Neural cell (in vitro differentiated cells): Measurements from ENCODE around the gene STMN3. TPM values are rescaled to one million over a fixed set of nuclear protein-coding genes. Genes with fewer than 3 reads are reported as not detected.

Source experiments
- H2AFZ ChIP-seq: fragments of 200-600, 300-800 bp; sonication (generic), shearing (Covaris generic); 2 replicates; pipeline ENCODE4 v1.6.0; 2014; ENCODE audit warnings: low read depth, mild to moderate bottlenecking, antibody characterized with exemption, low read length, moderate library complexity
- H3F3A ChIP-seq: fragments of 200-600 bp; shearing (Covaris generic); 2 replicates; pipeline ENCODE4 v1.6.1; 2016; ENCODE audit warnings: mild to moderate bottlenecking, moderate library complexity, mixed read lengths, antibody characterized with exemption, low read length; ENCODE audit not compliant: insufficient read depth, poor library complexity, severe bottlenecking
- H3K27ac ChIP-seq: fragments of 200-600, 300-800 bp; sonication (generic), shearing (Covaris generic); 2 replicates; pipeline ENCODE4 v1.5.1; 2014; ENCODE audit warnings: mild to moderate bottlenecking, low read length, moderate library complexity
- H3K27me3 ChIP-seq: fragments of 300-800, 200-600 bp; sonication (generic), shearing (Covaris generic); 2 replicates; pipeline ENCODE4 v1.6.0; 2014; ENCODE audit warnings: mild to moderate bottlenecking, low read depth, low read length, moderate library complexity; ENCODE audit not compliant: insufficient read depth
- H3K36me3 ChIP-seq: fragments of 300-800, 200-600 bp; sonication (generic), shearing (Covaris generic); 2 replicates; pipeline ENCODE4 v1.5.1; 2014; ENCODE audit warnings: mild to moderate bottlenecking, antibody characterized with exemption, low read length, moderate library complexity; ENCODE audit not compliant: insufficient read depth
- H3K4me2 ChIP-seq: fragments of 300-800, 200-600 bp; sonication (generic), shearing (Covaris generic); 2 replicates; pipeline ENCODE4 v1.6.0; 2014; ENCODE audit warnings: mild to moderate bottlenecking, low read length
- H3K4me3 ChIP-seq: fragments of 300-800, 200-600 bp; sonication (generic), shearing (Covaris generic); 2 replicates; pipeline ENCODE4 v1.5.1; 2014; ENCODE audit warnings: mild to moderate bottlenecking, low read length, moderate library complexity
- H3K79me2 ChIP-seq: fragments of 200-600 bp; shearing (Covaris generic); replicated peaks from 2 replicates; pipeline ENCODE4 v1.6.0; 2014; ENCODE audit warnings: mild to moderate bottlenecking, low read length, moderate library complexity; ENCODE audit not compliant: insufficient read depth
- H3K9ac ChIP-seq: fragments of 300-800, 200-600 bp; sonication (generic), shearing (Covaris generic); 2 replicates; pipeline ENCODE4 v1.6.1; 2016; ENCODE audit warnings: mild to moderate bottlenecking, low read length, mixed read lengths
- H3K9me2 ChIP-seq: fragments of 200-600 bp; shearing (Covaris generic); 2 replicates; pipeline ENCODE4 v1.6.1; 2016; ENCODE audit warnings: mild to moderate bottlenecking, low read length, mixed read lengths; ENCODE audit not compliant: insufficient read depth
- H3K9me3 ChIP-seq: fragments of 200-600, 300-800 bp; sonication (generic), shearing (Covaris generic); 2 replicates; pipeline ENCODE4 v1.6.1; 2016; ENCODE audit warnings: mild to moderate bottlenecking, mixed run types, low read length, moderate library complexity, mixed read lengths
- H4K20me1 ChIP-seq: fragments of 200-600 bp; shearing (Covaris generic); 2 replicates; pipeline ENCODE4 v1.6.1; 2016; ENCODE audit warnings: mild to moderate bottlenecking, mixed run types; ENCODE audit not compliant: insufficient read depth
- EP300 ChIP-seq: fragments of 450-650 bp; conservative IDR thresholded peaks from 2 replicates; pipeline ENCODE4 v1.6.1; 2014; ENCODE audit warnings: antibody characterized with exemption, mild to moderate bottlenecking, moderate library complexity; ENCODE audit not compliant: poor library complexity, severe bottlenecking
- EZH2 ChIP-seq: fragments of 200-600, 300-800 bp; shearing (Covaris generic), sonication (generic); IDR thresholded peaks from 2 replicates; pipeline ENCODE4 v1.6.1; 2014; ENCODE audit warnings: antibody characterized with exemption, low read length, borderline replicate concordance, mild to moderate bottlenecking; ENCODE audit not compliant: insufficient read depth, poor library complexity, severe bottlenecking
- MXI1 ChIP-seq: fragments of 450-650 bp; conservative IDR thresholded peaks from 2 replicates; pipeline ENCODE4 v1.6.1; 2014; ENCODE audit warnings: antibody characterized with exemption, mild to moderate bottlenecking; ENCODE audit not compliant: poor library complexity, severe bottlenecking
- POLR2AphosphoS5 ChIP-seq: IDR thresholded peaks from 2 replicates; pipeline ENCODE4 v1.6.1; 2012
- RAD21 ChIP-seq: fragments of 450-650 bp; conservative IDR thresholded peaks from 2 replicates; pipeline ENCODE4 v1.6.1; 2014; ENCODE audit warnings: antibody characterized with exemption, mild to moderate bottlenecking, moderate library complexity
- REST ChIP-seq: IDR thresholded peaks from 2 replicates; pipeline ENCODE4 v1.6.1; 2012; ENCODE audit warnings: borderline replicate concordance
- SMC3 ChIP-seq: fragments of 450-650 bp; conservative IDR thresholded peaks from 2 replicates; pipeline ENCODE4 v1.6.1; 2014; ENCODE audit warnings: antibody characterized with exemption, mild to moderate bottlenecking, moderate library complexity; ENCODE audit not compliant: poor library complexity
- TAF1 ChIP-seq: IDR thresholded peaks from 2 replicates; pipeline ENCODE4 v1.6.1; 2012; ENCODE audit warnings: low read depth
- polyA plus RNA-seq: library from polyadenylated mRNA; depleted of rRNA; stranded (reverse); fragments of >200 nt; gene quantifications from 2 replicates; pipeline ENCODE4 v1.2.3, GENCODE V29; 2014
- TF ChIP-seq, protein P1 (sequence below): fragments of 450-650 bp; IDR thresholded peaks from 2 replicates; pipeline ENCODE4 v1.5.1; 2014; ENCODE audit warnings: antibody characterized with exemption, mild to moderate bottlenecking, moderate library complexity; ENCODE audit not compliant: poor library complexity, severe bottlenecking

STMN3 gene
- polyA plus RNA-seq, 1 donor from 2014 or later = 268 TPM

- H3K27ac ChIP-seq = no peak overlapping the region
- H3K9me3 ChIP-seq = no peaks in the 10 kb centered on the region
- no peak overlapping the region for H3K4me2 ChIP-seq
- H3K27me3 ChIP-seq = no peaks in the 10 kb centered on the region
- no peaks in the 10 kb centered on the region for H4K20me1 ChIP-seq
- no peaks in the 10 kb centered on the region for H3F3A ChIP-seq
- no peak overlapping the region for H3K9ac ChIP-seq
- H2AFZ ChIP-seq = no peak overlapping the region
- H3K4me3 ChIP-seq = no peak overlapping the region
- no peaks in the 10 kb centered on the region for H3K36me3 ChIP-seq
- no peaks in the 10 kb centered on the region for H3K9me2 ChIP-seq
- no peaks in the 10 kb centered on the region for H3K79me2 ChIP-seq
- TF ChIP-seq, protein P1, sequence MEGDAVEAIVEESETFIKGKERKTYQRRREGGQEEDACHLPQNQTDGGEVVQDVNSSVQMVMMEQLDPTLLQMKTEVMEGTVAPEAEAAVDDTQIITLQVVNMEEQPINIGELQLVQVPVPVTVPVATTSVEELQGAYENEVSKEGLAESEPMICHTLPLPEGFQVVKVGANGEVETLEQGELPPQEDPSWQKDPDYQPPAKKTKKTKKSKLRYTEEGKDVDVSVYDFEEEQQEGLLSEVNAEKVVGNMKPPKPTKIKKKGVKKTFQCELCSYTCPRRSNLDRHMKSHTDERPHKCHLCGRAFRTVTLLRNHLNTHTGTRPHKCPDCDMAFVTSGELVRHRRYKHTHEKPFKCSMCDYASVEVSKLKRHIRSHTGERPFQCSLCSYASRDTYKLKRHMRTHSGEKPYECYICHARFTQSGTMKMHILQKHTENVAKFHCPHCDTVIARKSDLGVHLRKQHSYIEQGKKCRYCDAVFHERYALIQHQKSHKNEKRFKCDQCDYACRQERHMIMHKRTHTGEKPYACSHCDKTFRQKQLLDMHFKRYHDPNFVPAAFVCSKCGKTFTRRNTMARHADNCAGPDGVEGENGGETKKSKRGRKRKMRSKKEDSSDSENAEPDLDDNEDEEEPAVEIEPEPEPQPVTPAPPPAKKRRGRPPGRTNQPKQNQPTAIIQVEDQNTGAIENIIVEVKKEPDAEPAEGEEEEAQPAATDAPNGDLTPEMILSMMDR = no peak
- TF ChIP-seq RAD21 (no peak), POLR2AphosphoS5 (no peak), EP300 (no peak), SMC3 (no peak), TAF1 (no peak), MXI1 (no peak), EZH2 (no peak), REST (no peak)
Measured at GRCh38 chr20:63696306-63696627, 43.0 kb upstream of the STMN3 start.

DNA sequence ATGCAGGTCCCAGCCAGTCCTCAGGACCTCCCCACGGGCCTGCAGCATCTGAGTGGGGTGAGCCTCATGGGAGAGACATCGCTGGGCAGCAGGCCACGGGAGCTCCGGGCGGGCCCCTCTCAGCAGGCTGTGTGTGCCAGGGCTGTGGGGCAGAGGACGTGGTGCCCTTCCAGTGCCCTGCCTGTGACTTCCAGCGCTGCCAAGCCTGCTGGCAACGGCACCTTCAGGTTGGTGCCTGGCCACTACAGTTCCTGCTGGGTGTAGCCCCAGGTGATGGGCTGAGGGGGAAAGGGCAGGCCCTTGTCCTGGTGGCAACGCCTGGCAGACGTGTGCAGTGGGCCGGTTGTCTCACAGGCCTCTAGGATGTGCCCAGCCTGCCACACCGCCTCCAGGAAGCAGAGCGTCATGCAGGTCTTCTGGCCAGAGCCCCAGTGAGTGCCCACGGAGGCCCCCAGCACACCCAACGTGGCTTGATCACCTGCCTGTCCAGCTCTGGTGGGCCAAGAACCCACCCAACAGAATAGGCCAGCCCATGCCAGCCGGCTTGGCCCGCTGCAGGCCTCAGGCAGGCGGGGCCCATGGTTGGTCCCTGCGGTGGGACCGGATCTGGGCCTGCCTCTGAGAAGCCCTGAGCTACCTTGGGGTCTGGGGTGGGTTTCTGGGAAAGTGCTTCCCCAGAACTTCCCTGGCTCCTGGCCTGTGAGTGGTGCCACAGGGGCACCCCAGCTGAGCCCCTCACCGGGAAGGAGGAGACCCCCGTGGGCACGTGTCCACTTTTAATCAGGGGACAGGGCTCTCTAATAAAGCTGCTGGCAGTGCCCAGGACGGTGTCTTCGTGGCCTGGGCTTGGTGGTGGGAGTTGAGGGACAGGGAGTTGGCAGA, 42.4 kb upstream of the STMN3 start:
- no peak overlapping the region for H2AFZ ChIP-seq
- H3K4me3 ChIP-seq = no peak overlapping the region
- no peak overlapping the region for H3K27ac ChIP-seq
- no peaks in the 10 kb centered on the region for H3K9me3 ChIP-seq
- no peaks in the 10 kb centered on the region for H3K9me2 ChIP-seq
- no peak for TF ChIP-seq TAF1
- TF ChIP-seq RAD21 = no peak
- no peak for TF ChIP-seq POLR2AphosphoS5
- H3K79me2 ChIP-seq = no peaks in the 10 kb centered on the region
- H4K20me1 ChIP-seq = no peaks in the 10 kb centered on the region
- H3K27me3 ChIP-seq = no peaks in the 10 kb centered on the region
- no peak overlapping the region for H3K4me2 ChIP-seq
- H3K9ac ChIP-seq = no peak overlapping the region
- no peaks in the 10 kb centered on the region for H3K36me3 ChIP-seq
- H3F3A ChIP-seq = no peaks in the 10 kb centered on the region
